Endodermal cell (in vitro differentiated cells): Measurements from ENCODE around the gene TMEM8B. TPM values are rescaled to one million over a fixed set of nuclear protein-coding genes. Genes with fewer than 3 reads are reported as not detected.

Experiments
- DNase-seq: peaks from one replicate; pipeline ENCODE4 v3.0.0-alpha.2; 2017
- H3K27ac ChIP-seq: 2 replicates; pipeline ENCODE4 v1.5.1; 2013; ENCODE audit warnings: mild to moderate bottlenecking, low read depth, low read length, moderate library complexity
- H3K27me3 ChIP-seq: 2 replicates; pipeline ENCODE4 v1.6.1; 2013; ENCODE audit warnings: mild to moderate bottlenecking, low read length, moderate library complexity; ENCODE audit not compliant: insufficient read depth, control insufficient read depth, poor library complexity, severe bottlenecking
- H3K36me3 ChIP-seq: 2 replicates; pipeline ENCODE4 v1.7.0; 2013; ENCODE audit warnings: mild to moderate bottlenecking, low read length, moderate library complexity; ENCODE audit not compliant: control insufficient read depth, insufficient read depth
- H3K4me1 ChIP-seq: one replicate; pipeline ENCODE4 v1.7.0; 2013; ENCODE audit warnings: low read length; ENCODE audit not compliant: control insufficient read depth, insufficient read depth
- H3K4me3 ChIP-seq: 2 replicates; pipeline ENCODE4 v1.5.1; 2013; ENCODE audit warnings: mild to moderate bottlenecking, low read length, moderate library complexity
- H3K9ac ChIP-seq: 2 replicates; pipeline ENCODE4 v1.6.1; 2013; ENCODE audit warnings: mild to moderate bottlenecking, low read length, moderate library complexity; ENCODE audit not compliant: poor library complexity, severe bottlenecking; ENCODE audit errors: extremely low read depth
- H3K9me3 ChIP-seq: 2 replicates; pipeline ENCODE4 v1.6.1; 2013; ENCODE audit warnings: mild to moderate bottlenecking, low read length, moderate library complexity; ENCODE audit not compliant: control insufficient read depth
- H3K27ac Mint-ChIP-seq: 2 replicates; pipeline ENCODE4 v1.8.0; 2020; ENCODE audit warnings: mixed read lengths
- H3K27me3 Mint-ChIP-seq: 2 replicates; pipeline ENCODE4 v1.8.0; 2021; ENCODE audit warnings: mild to moderate bottlenecking, mixed read lengths; ENCODE audit not compliant: insufficient read depth
- H3K36me3 Mint-ChIP-seq: 2 replicates; pipeline ENCODE4 v1.8.0; 2020; ENCODE audit warnings: low read depth, mixed read lengths
- H3K4me1 Mint-ChIP-seq: 2 replicates; pipeline ENCODE4 v1.8.0; 2020; ENCODE audit warnings: mixed read lengths
- H3K4me3 Mint-ChIP-seq: 2 replicates; pipeline ENCODE4 v1.8.0; 2020; ENCODE audit warnings: mild to moderate bottlenecking, moderate library complexity, mixed read lengths
- H3K9me3 Mint-ChIP-seq: 2 replicates; pipeline ENCODE4 v1.8.0; 2020; ENCODE audit warnings: mild to moderate bottlenecking, mixed read lengths
- WGBS, 2 experiments: methylation state at CpG; one replicate each; pipeline versions ENCODE4 v1.1.5 to v1.1.7; 2013; ENCODE audit warnings: missing lambda C conversion rate in 2 of 2, mixed read lengths in 1 of 2; ENCODE audit not compliant: insufficient coverage in 1 of 2, insufficient read length in 1 of 2; 5-methylcytosine and 5-hydroxymethylcytosine counted together
- total RNA-seq, 2 donors: library from RNA; stranded (reverse); fragmentation: NEBNext Ultra II Directional in 1 of 2; extraction: Animal tissue kit (Norgen Biotek cat#: 25700) in 1 of 2; gene quantifications; 2 replicates in 1 of 2; 3 replicates in 1 of 2; pipeline ENCODE4 v1.2.1, GENCODE V29; 2021
- TF ChIP-seq, protein P1 (sequence below): fragments of 200-600 bp; sonication (generic); conservative IDR thresholded peaks from 2 replicates; pipeline ENCODE4 v1.5.0; 2021; ENCODE audit warnings: antibody characterized with exemption, mild to moderate bottlenecking

The TMEM8B gene
- total RNA-seq, 2 donors from 2014 or later: 12.8 to 18.3 TPM

DNA sequence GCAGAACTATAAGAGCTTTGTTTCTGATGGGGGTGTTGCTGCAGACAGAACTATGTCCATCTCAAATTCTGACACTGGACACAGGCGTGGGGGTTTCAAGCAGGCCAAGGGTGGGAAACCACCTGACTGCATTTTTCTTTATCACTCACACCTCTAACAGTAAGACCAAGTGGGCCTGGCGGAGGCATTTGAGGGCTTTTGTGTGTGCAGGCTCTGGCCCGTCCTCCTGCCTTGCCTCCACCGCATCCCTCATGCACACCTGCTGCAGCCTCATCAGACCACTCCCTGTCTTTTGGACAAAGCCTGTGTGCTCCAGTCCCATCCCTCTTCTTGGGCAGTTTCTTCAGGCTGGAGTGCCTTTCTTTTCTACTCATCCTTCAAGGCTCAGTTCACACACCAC lies 33.3 kb downstream of the TMEM8B start:
- H3K4me3 Mint-ChIP-seq: no peak overlapping the region
- H3K4me1 ChIP-seq: no peaks in the 10 kb centered on the region
- WGBS, 2 experiments: 85 to 94% methylated on average over 4 of the region's 4 CpGs
- H3K4me1 Mint-ChIP-seq: peaks cover 3% of the 10 kb centered on the region
- H3K4me3 ChIP-seq: no peak overlapping the region
- no peak overlapping the region for H3K27ac ChIP-seq
- H3K27me3 Mint-ChIP-seq: peaks cover 41% of the 10 kb centered on the region
- no peak overlapping the region for H3K27ac Mint-ChIP-seq
- no peaks in the 10 kb centered on the region for H3K9me3 Mint-ChIP-seq
- no peak for DNase-seq
- H3K36me3 Mint-ChIP-seq: no peaks in the 10 kb centered on the region
- H3K27me3 ChIP-seq: peaks cover 10% of the 10 kb centered on the region
- H3K36me3 ChIP-seq: no peaks in the 10 kb centered on the region
- no peaks in the 10 kb centered on the region for H3K9me3 ChIP-seq
- no peak overlapping the region for H3K9ac ChIP-seq
- TF ChIP-seq, protein P1, sequence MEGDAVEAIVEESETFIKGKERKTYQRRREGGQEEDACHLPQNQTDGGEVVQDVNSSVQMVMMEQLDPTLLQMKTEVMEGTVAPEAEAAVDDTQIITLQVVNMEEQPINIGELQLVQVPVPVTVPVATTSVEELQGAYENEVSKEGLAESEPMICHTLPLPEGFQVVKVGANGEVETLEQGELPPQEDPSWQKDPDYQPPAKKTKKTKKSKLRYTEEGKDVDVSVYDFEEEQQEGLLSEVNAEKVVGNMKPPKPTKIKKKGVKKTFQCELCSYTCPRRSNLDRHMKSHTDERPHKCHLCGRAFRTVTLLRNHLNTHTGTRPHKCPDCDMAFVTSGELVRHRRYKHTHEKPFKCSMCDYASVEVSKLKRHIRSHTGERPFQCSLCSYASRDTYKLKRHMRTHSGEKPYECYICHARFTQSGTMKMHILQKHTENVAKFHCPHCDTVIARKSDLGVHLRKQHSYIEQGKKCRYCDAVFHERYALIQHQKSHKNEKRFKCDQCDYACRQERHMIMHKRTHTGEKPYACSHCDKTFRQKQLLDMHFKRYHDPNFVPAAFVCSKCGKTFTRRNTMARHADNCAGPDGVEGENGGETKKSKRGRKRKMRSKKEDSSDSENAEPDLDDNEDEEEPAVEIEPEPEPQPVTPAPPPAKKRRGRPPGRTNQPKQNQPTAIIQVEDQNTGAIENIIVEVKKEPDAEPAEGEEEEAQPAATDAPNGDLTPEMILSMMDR: no peak

DNA sequence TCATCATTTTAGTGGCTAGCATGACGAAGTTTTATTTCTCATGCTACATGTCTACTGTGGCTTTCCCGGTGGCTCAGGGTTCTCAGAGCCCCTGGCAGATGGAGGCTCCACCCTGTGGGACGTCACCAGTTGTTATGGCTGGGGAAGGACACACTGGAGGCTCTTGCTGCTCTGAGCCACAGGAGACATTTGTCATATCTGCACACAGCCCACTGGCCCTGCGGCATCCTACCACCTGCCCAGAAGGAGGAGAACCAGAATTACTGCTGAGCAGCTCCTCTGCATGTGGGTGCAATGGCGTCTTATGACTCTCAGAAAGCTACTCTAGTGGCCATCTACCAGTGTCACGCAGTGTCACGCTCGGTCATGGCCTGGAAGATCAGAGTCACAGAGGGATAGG lies 34.6 kb downstream of the TMEM8B start:
- H3K27me3 Mint-ChIP-seq: peaks cover 40% of the 10 kb centered on the region
- H3K27ac ChIP-seq: no peak overlapping the region
- no peak for DNase-seq
- H3K9me3 Mint-ChIP-seq: no peaks in the 10 kb centered on the region
- TF ChIP-seq, protein P1: no peak
- no peak overlapping the region for H3K9ac ChIP-seq
- no peaks in the 10 kb centered on the region for H3K9me3 ChIP-seq
- H3K36me3 ChIP-seq: no peaks in the 10 kb centered on the region
- H3K27me3 ChIP-seq: peaks cover 10% of the 10 kb centered on the region
- no peak overlapping the region for H3K4me3 ChIP-seq
- H3K4me1 Mint-ChIP-seq: peaks cover 1% of the 10 kb centered on the region
- no peak overlapping the region for H3K27ac Mint-ChIP-seq
- no peaks in the 10 kb centered on the region for H3K4me1 ChIP-seq
- WGBS, 2 experiments: 80 to 81% methylated on average over 8 of the region's 8 CpGs
- H3K4me3 Mint-ChIP-seq: no peak overlapping the region
- H3K36me3 Mint-ChIP-seq: no peaks in the 10 kb centered on the region

DNA sequence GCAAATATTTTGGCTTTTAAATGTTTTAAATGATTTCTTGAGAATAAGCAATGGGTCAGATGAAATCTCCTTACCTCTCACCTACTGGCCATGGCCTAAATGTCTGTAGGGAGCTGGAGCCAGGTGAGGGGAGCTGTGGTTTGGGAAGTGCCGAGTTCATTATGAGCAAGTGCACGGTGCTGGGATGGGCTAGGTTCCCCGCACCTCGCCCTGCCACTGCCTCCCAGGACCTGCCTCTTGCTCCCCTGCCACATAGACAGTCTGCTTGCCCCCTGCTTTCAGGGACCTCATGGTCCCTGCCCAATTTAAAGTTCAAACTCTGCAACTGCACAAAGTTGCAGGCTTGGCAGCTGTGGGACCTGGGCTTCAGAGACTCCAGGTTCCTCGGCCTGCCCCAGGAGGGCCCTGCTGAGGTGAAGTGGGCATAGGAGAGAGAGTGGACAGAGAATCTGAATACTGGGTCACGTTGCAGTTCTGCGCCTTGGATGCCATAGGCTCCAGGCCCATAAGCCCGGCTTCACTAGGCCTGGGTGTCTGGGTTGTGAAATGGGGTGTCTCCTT lies 35.7 kb downstream of the TMEM8B start:
- H3K9me3 ChIP-seq: no peaks in the 10 kb centered on the region
- no peaks in the 10 kb centered on the region for H3K4me1 Mint-ChIP-seq
- WGBS, 2 experiments: 91 to 98% methylated on average over 5 to 8 of the region's 8 CpGs
- TF ChIP-seq, protein P1: no peak
- H3K4me3 ChIP-seq: no peak overlapping the region
- H3K4me3 Mint-ChIP-seq: no peak overlapping the region
- H3K36me3 Mint-ChIP-seq: no peaks in the 10 kb centered on the region
- peaks cover 10% of the 10 kb centered on the region for H3K27me3 ChIP-seq
- no peak overlapping the region for H3K27ac Mint-ChIP-seq
- H3K4me1 ChIP-seq: no peaks in the 10 kb centered on the region
- no peaks in the 10 kb centered on the region for H3K36me3 ChIP-seq
- peaks cover 33% of the 10 kb centered on the region for H3K27me3 Mint-ChIP-seq
- no peak overlapping the region for H3K27ac ChIP-seq
- H3K9me3 Mint-ChIP-seq: no peaks in the 10 kb centered on the region
- H3K9ac ChIP-seq: no peak overlapping the region
- DNase-seq: no peak
